Measurements from ENCODE around the gene NLRP8. TPM values are rescaled to one million over a fixed set of nuclear protein-coding genes. Genes with fewer than 3 reads are reported as not detected.

Gene NLRP8
- total RNA-seq, 1 experiment from 2014 or later = not detected

GRCh38 chr19:55912916-55913315, 34.7 kb upstream of the NLRP8 start:
- no peak overlapping the region for H3K4me2 ChIP-seq (ENCODE audit: insufficient read depth, insufficient read length, low read length)
- H3K23ac ChIP-seq (ENCODE audit: insufficient read length, low read depth, low read length) = no peak overlapping the region
- no peak for TF ChIP-seq CTCF (conservative IDR thresholded peaks at IDR 0.05)
- no peak overlapping the region for H2AK5ac ChIP-seq (ENCODE audit: insufficient read length, low read length)
- H3K36me3 Mint-ChIP-seq (ENCODE audit: insufficient read depth in 1 of 3, low read depth in 3 of 3) = peaks cover 0 to 33% (median 8%) of the 10 kb centered on the region in 3 experiments; a peak in 4 of 7 replicates
- H3K27me3 ChIP-seq (ENCODE audit: insufficient read depth, low read length) = no peaks in the 10 kb centered on the region
- WGBS (ENCODE audit: extremely low coverage, insufficient read length, low lambda C conversion rate) = no CpG with 5 or more reads among the region's 7 CpGs
- no peak overlapping the region for H3K4ac ChIP-seq (ENCODE audit: low read depth, low read length)
- H3K79me1 ChIP-seq (ENCODE audit: insufficient read depth, low read depth, low read length, poor library complexity, severe bottlenecking) = no peaks in the 10 kb centered on the region
- H2BK120ac ChIP-seq (ENCODE audit: low read depth, low read length, poor library complexity, severe bottlenecking) = no peak overlapping the region
- H4K8ac ChIP-seq (replicated peaks; ENCODE audit: insufficient read length, low read depth, low read length) = no peak overlapping the region
- H3T11ph ChIP-seq (ENCODE audit: low read length) = no peak overlapping the region
- H3K9ac ChIP-seq (ENCODE audit: extremely low read depth, insufficient read length, low read length) = no peak overlapping the region
- H3K79me2 ChIP-seq (ENCODE audit: insufficient read depth, low read length) = no peaks in the 10 kb centered on the region
- no peaks in the 10 kb centered on the region for H4K20me1 ChIP-seq (ENCODE audit: control insufficient read depth, insufficient read depth, insufficient read length)
- H3K27me3 Mint-ChIP-seq (ENCODE audit: low read depth) = no peaks in the 10 kb centered on the region; the same call in 1 of the 2 replicates
- no peak overlapping the region for H2BK12ac ChIP-seq (ENCODE audit: insufficient read length, low read depth, low read length)
- DNase-seq = no peak
- no peak overlapping the region for H2BK20ac ChIP-seq (ENCODE audit: low read depth, low read length, poor library complexity, severe bottlenecking)
- H4K91ac ChIP-seq (ENCODE audit: insufficient read length, low read depth, low read length) = no peak overlapping the region
- H2AFZ ChIP-seq (ENCODE audit: low read length) = no peak overlapping the region
- no peak overlapping the region for H3K56ac ChIP-seq (ENCODE audit: insufficient read length, low read depth, low read length)
- no peak overlapping the region for H3K27ac Mint-ChIP-seq
- no peak overlapping the region for H3K18ac ChIP-seq (ENCODE audit: insufficient read length, low read depth, low read length)
- H4K5ac ChIP-seq (ENCODE audit: insufficient read length, low read depth, low read length) = no peak overlapping the region
- no peaks in the 10 kb centered on the region for H3K23me2 ChIP-seq (ENCODE audit: insufficient read length, low read depth, low read length, poor library complexity, severe bottlenecking)
- no peak overlapping the region for H2BK15ac ChIP-seq (ENCODE audit: low read depth, low read length)
- H3K14ac ChIP-seq (ENCODE audit: insufficient read depth, low read length) = no peak overlapping the region
- H3K9me3 ChIP-seq (ENCODE audit: control insufficient read depth, low read depth, low read length) = peaks cover 80% of the 10 kb centered on the region
- H3K4me3 Mint-ChIP-seq = no peak overlapping the region
- no peaks in the 10 kb centered on the region for H3K4me1 ChIP-seq (ENCODE audit: insufficient read depth, low read length)
- no peak overlapping the region for H3K27ac ChIP-seq (ENCODE audit: insufficient read length, low read depth, low read length)
- H3K9me3 Mint-ChIP-seq = peaks cover 96 to 99% of the 10 kb centered on the region in 2 experiments
- no peaks in the 10 kb centered on the region for H3K4me1 Mint-ChIP-seq
- no peak overlapping the region for H2BK5ac ChIP-seq (ENCODE audit: insufficient read length, low read length)
